GM18873 (cell line): ENCODE results near the gene TYW1.
"Not testable (repeated sequence)": the region's sequence is repeated elsewhere in the genome, so short reads cannot be mapped to it uniquely, and the experiment has no call there.

Experiments
- ATAC-seq: cut with Tn5 transposase; IDR thresholded peaks from one replicate; pipeline ENCODE4 v1.9.1; 2021; ENCODE audit warnings: mild to moderate bottlenecking, moderate library complexity, moderate number of reproducible peaks; ENCODE audit not compliant: unreplicated experiment, low FRiP score

Gene TYW1

DNA sequence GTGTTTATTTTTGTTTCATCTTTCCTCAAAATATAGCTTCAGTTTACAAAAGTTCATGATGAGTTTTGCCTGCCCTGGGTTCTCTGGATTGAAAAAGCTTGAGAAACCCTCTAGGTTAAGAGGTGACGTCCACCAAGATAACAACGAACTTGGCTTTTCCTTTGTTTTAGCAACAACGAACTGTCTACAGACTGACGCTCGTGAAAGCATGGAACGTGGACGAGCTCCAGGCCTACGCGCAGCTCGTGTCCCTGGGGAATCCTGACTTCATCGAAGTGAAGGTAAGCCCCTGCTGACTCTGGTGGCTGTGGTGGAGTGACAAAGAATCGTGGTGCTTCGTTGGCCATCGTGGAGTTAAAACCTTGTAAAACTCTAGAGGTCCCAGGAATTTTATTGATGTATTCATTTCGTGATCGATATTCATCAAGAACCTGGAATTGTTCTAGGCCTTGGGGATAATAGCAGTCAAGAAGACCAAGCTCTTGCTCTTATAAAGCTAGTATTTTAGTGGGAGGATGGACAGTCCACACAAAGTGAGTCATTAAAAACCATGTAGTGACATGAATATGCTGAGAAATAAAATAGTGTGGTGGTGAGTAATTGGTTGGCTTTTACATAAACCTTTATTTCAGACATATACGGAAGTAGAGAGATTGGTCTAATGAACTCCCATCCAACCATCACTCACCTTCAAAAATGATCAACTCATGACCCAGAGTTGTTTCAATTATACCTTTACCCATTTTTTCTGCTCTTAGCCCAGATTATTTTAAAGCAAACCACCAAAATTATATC is 186.5 kb downstream of the TYW1 start:
- ATAC-seq: not testable (repeated sequence)

DNA sequence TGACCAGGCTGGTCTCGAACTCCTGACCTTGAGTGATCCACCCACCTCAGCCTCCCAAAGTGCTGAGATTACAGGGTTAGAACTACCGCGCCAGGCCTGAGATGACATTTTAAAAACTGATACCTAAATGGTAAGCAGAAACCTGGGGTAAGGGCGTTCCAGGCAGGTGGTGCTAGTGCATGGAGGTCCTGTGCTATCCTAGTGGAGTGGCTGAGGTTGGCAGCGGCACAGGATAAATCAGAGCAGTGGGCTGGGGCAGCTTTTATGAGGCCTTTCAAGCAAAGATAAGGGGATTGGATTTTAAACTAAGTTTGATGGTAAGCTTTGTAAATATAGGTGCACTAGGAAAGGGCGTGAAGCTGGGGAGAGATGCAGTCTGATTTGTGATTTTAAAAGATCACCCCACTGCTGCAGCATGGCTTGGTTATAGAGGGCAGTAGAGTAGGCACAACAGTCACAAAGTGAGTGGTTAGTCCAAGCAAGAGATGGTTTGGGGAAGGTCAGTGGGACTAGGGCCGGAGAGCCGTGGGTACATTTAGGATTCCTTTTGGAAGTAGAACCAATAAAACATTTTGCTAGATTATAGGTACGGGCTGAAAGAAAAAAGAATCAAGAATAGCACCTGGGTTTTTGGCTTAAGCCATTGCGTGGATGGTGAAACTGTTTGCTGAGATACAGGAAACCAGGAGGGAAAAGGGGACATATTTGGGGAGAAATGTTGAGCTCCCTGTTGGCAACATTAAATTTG is 188.5 kb downstream of the TYW1 start:
- not testable (repeated sequence) for ATAC-seq

- peak; percentile 70 for ATAC-seq
These were observed 189.1 kb downstream of the TYW1 start for GRCh38 chr7:67185660-67186129.

DNA sequence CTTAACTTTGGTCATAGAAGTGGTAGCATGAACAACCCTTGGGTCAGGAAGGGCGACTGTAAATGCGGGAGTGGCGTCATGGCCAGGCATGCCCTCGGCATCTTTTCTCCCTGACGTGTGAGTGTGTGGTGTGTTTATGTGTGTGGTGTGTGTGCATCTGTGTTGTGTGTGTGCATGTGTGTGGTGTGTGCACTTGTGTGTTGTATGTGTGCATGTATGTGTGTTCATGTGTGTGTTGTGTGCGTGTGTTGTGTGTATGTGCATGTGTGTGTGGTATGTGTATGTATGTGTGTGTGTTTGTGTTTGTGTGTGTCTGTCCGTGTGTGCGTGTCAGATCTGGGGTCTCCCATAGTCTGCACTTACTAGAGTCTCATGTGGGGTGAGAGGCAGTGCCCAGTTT is 192.5 kb downstream of the TYW1 start:
- ATAC-seq: not testable (repeated sequence)

- ATAC-seq: not testable (repeated sequence)
These were observed 193.3 kb downstream of the TYW1 start for GRCh38 chr7:67189801-67190465.

DNA sequence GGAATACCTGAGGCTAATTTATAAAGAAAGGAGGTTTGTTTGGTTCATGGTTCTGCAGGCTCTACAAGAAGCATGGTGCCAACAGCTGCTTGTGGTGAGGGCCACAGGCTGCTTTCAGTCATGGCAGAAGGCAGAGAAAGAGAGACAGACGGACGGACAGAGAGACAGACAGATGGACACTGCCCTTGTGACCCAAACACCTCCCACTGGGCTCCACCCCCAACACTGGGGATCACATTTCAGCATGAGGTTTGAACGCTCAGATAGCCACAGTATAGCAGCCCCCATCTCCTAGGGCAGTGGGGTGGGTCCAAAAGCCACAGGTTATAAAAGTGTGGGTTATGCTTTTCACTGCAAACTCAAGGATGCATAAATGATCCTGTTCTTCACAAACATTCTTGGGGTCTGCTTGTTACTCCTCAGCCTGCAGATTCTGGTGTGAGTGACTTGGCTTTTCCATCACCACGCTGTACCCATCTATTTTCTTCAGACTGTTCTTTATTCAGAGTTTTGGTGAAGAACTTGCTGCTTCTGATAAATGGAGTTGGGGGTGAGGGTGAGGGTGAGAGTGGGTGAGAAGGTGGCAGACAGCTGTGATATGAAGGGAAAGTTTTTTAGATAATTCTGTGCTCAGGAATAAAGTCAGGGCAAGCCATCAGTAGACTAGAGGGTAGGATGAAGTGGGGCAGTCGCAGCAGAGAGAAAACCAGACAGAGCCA is 194.5 kb downstream of the TYW1 start:
- not testable (repeated sequence) for ATAC-seq

- not testable (repeated sequence) for ATAC-seq
These were observed 195.6 kb downstream of the TYW1 start for GRCh38 chr7:67192123-67192702.

DNA sequence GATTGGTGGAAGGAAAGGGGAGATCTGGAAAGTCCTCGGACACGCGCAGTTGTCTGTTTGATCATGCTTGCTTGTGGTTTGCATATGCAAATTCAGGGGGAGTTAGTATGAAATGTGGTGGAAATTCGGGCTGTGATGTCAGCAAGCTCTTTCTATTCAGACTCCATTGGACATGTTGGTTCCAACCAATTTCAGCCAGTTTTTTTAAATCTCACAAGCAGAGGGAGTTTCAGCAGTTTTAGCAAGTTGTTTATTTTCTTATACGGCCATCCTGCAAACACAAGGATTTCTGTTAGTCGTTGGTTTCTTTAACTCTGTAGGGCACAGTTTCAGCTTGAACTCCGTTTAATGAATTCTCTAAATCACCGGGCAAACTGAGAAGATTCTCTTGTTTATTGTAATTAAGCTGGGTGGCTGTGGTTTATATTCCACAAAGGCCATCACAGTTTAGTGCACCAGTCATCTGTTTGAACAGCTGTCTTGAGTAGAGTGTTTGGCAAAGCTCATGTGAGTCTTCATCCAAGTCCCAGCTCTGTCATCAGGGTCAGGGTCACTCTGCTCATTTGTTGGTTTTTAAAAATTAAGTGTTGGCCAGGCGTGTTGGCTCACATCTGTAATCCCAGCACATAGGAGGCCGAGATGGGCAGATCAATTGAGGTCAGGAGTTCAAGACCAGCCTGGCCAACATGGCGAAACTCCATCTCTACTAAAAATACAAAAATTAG is 196.4 kb downstream of the TYW1 start:
- ATAC-seq: not testable (repeated sequence)

DNA sequence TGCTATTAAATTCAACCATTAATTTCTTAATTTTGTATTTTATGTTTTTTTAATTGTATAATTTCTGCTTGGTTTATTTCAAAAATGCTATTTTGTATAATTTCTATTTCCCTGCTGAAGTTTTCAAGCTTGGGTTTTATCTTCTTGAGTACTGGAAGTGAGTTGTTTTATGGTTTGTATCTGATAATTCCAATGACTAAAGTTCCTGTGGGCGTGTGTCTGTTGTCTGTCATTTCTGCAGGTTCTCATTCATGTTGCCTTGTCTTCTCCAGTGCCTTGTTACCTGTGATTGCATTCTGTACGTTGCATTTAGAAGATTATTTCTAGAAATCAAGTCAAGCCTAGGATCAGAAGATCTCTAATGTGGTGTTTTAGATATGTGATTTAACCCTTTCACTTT is 199.5 kb downstream of the TYW1 start:
- ATAC-seq: not testable (repeated sequence)

DNA sequence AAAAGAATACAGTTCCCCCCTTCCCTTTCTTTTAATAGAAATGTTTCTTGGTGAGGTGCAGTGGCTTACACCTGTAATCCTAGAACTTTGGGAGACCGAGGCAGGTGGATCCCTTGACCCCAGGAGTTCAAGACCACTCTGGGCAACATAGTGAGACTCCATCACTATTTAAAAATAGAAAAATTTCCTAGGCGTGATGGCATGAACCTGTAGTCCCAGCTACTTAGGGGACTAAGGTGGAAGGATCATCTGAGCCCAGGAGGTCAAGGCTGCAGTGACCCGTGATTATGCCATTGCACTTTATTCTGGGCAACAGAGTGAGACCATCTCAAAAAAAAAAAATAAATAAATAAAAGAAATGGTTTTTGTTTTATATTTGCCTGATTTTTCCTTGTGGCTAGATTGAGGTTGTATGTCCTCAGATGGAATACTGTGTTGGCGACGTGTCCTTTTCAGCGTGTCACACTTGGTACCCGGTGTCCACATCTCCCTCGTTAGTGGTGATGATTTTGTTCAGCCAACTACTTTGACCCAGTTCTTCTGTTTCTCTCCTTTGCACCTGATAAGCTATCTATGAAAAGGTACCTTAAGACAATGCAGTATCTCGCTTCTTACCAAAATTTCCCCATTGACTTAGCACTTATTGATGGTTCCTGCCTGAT is 202.4 kb downstream of the TYW1 start:
- not testable (repeated sequence) for ATAC-seq

DNA sequence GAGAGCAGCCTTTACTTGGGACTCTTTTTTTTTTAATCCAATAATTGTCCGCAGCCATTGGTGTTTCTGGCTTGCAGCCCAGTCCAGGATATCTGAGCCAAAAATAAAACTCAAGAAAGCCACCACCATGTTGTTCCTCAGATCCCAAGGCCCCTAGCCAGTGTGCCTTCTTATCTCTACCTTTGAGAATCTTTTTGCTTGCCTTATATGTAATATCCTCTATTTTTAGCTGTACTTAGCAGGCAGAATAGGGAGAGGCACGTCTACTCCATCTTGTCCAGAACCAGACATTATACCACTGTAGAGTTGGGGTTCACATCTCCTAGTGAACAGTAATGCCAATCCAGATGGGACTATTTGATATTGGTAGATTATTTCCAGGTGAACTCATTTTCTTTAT is 209.1 kb downstream of the TYW1 start:
- not testable (repeated sequence) for ATAC-seq

- no peak for ATAC-seq
These were observed 209.8 kb downstream of the TYW1 start for GRCh38 chr7:67206452-67206851.

GRCh38 chr7:67208656-67209055 is 212.0 kb downstream of the TYW1 start:
- not testable (repeated sequence) for ATAC-seq

DNA sequence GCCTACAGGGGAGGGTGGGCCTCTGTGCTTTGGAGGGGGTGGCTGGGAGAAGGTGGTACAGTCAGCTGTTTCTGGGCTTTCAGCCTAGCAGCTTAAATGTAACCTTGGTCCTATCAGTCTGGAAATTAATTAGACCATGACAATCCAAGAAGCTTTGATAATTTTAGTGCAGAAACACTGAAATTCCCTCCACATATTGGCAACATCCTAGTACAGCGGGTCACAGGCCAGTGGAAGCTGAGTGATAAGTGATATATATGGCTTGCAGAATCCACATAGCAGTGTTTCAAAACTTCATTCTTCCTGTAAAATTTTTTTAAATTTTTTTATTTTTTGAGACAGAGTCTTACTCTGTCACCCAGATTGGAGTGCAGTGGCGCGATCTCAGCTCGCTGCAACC is 212.6 kb downstream of the TYW1 start:
- ATAC-seq: no peak

- ATAC-seq: no peak
These were observed 213.9 kb downstream of the TYW1 start for GRCh38 chr7:67210567-67210966.

DNA sequence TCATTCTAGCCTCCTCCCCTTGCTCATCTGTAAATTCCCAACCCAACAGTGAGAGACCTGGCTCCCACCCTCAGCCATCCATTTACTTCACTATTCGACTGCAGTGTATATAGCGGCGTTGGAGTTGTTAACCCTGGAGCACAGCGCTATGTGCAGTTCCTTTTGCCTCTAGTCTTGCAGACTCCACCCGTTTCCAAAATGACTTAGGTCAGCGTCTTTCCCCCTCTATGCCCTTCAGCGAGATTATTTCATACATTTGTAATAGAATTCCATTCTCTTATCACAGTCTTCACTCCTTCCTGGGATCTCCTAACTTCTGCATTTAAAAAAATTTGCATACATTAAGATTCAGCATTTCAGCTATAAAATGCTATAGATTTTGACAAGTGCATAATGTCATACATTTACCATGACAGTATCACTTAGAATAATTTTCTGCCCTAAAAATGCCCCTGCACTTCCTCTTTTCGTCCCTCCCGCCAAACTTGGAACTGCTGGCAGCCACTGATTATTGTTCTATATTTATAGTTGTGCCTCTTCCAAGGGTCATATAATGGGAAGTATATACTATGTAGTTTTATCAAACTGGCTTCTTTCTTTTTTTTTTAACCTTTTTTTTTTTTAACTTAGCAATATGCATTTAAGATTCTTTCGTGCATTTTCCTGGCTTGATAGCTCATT is 215.2 kb downstream of the TYW1 start:
- not testable (repeated sequence) for ATAC-seq

- not testable (repeated sequence) for ATAC-seq
These were observed 216.4 kb downstream of the TYW1 start for GRCh38 chr7:67213038-67213437.

DNA sequence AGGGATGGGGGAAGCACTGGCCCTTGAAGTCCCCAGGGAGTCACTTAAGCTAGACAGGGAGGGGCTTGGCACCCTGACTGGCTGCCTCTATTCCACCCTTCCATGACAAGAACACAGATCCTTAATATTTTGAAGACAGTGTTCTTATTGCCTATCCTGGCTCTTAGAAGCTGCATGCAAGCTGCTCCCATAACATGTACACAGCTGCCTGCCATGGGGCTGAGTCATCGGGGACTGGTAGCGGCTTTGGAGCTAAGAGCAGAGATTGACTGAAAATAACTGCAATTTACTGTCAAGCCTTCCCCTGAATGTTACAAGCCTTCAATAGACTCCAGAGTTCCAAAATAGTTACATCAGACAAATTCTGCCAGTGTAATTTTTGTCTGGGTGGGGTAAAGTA is 226.9 kb downstream of the TYW1 start:
- not testable (repeated sequence) for ATAC-seq
